NCI-H1694 (cell line): ENCODE results near the gene FGD5.

Experiments used
- DNase-seq: peaks from one replicate; lab custom pipeline; 2025; lab: John Stamatoyannopoulos, UW

The FGD5 gene

GRCh38 chr3:14789640-14790285, 29.0 kb upstream of the FGD5 start:
- no peak for DNase-seq

GRCh38 chr3:14791343-14791945, 27.3 kb upstream of the FGD5 start:
- no peak for DNase-seq

- no peak for DNase-seq
Observed at GRCh38 chr3:14792691-14793121, 26.1 kb upstream of the FGD5 start.

GRCh38 chr3:14793126-14793857, 25.5 kb upstream of the FGD5 start:
- DNase-seq = no peak

GRCh38 chr3:14793858-14794234, 24.9 kb upstream of the FGD5 start:
- DNase-seq = no peak

GRCh38 chr3:14794435-14794834, 24.3 kb upstream of the FGD5 start:
- DNase-seq = no peak

GRCh38 chr3:14795996-14796395, 22.8 kb upstream of the FGD5 start:
- DNase-seq = no peak

- no peak for DNase-seq
Observed at GRCh38 chr3:14796403-14797077, 22.2 kb upstream of the FGD5 start.

GRCh38 chr3:14797731-14798130, 21.0 kb upstream of the FGD5 start:
- DNase-seq = no peak

- no peak for DNase-seq
Observed at GRCh38 chr3:14798231-14798630, 20.5 kb upstream of the FGD5 start.

GRCh38 chr3:14799146-14799545, 19.6 kb upstream of the FGD5 start:
- DNase-seq = no peak

- no peak for DNase-seq
Observed at GRCh38 chr3:14801031-14801430, 17.7 kb upstream of the FGD5 start.

GRCh38 chr3:14801668-14802380, 16.9 kb upstream of the FGD5 start:
- DNase-seq = no peak

GRCh38 chr3:14802381-14802731, 16.4 kb upstream of the FGD5 start:
- DNase-seq = no peak

GRCh38 chr3:14803101-14803980, 15.4 kb upstream of the FGD5 start:
- DNase-seq = no peak

- no peak for DNase-seq
Observed at GRCh38 chr3:14803981-14804834, 14.6 kb upstream of the FGD5 start.

- DNase-seq = no peak
Observed at GRCh38 chr3:14804835-14805780, 13.7 kb upstream of the FGD5 start.

GRCh38 chr3:14805961-14806537, 12.7 kb upstream of the FGD5 start:
- no peak for DNase-seq
